AG04449 (cell line): ENCODE data around the gene ELOVL6.

Experiments used
- CTCF ChIA-PET: fragments of 350-600 bp; formaldehyde crosslinking; extraction: SDS; loops from one replicate; lab custom pipeline; 2021; ENCODE audit warnings: antibody characterized with exemption; lab: Yijun Ruan, JAX
- POLR2A ChIA-PET: fragments of 400-600, 350-600 bp; formaldehyde crosslinking; extraction: SDS; loops from one replicate; lab custom pipeline; 2020; ENCODE audit warnings: antibody characterized with exemption, inconsistent platforms; lab: Yijun Ruan, JAX
- DNase-seq: peaks from one replicate; pipeline ENCODE4 v3.0.0-alpha.2; 2010; ENCODE audit warnings: low read depth, low spot score
- H3K4me3 ChIP-seq: 2 replicates; pipeline ENCODE4 v1.5.1; 2011; ENCODE audit warnings: low read depth, mild to moderate bottlenecking, control low read depth, low read length
- TF ChIP-seq, protein P1 (sequence below): IDR thresholded peaks from one replicate; pipeline ENCODE4 v1.5.1; 2011; ENCODE audit warnings: mild to moderate bottlenecking, moderate library complexity, low read length, control low read depth, inconsistent platforms; ENCODE audit not compliant: insufficient read depth; ENCODE audit errors: missing control alignments

ELOVL6 gene

DNA sequence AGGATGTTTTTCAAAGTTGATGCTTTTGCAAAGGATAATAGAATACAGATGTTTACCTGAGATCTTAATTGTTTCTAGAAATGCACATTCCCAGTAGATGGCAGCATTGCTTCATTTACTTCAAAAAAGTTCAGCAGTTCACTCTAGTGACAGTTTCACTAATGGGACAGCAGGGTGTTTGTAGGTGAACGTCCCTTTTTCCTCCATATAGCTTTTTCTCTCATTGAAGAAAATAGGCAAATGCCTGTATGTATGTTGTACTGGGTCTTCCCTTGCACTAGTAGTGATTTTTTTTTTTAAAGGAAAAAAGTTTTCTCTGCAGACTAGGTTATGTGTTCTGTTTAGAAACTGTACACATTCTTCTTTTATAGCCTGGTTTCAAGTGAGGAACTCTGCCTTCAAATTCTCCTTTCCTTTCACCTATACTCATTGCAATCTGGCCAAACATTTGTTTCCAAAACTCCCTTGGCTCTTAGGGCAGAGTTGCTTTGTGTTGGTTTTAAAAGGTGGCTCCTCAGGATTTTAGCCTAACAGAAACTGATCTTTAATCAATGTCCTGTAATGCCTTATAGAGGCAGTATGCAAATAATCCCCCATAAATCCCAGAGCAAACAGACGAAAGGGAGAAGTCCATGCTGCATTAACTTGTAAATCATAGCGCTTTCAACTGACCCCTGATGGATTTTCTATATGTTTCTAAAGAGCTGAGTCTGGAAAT, 199.4 kb downstream of the ELOVL6 start:
- DNase-seq: no peak
- ChIA-PET POLR2A (no interaction called here), CTCF (interaction anchor here (0.6 to 19.3 kb wide), 35 partner anchors 8 to 1998 kb away, joined by 3 to 1033 read pairs (median 5); no protein-coding TSS in a partner anchor)
- TF ChIP-seq, protein P1, sequence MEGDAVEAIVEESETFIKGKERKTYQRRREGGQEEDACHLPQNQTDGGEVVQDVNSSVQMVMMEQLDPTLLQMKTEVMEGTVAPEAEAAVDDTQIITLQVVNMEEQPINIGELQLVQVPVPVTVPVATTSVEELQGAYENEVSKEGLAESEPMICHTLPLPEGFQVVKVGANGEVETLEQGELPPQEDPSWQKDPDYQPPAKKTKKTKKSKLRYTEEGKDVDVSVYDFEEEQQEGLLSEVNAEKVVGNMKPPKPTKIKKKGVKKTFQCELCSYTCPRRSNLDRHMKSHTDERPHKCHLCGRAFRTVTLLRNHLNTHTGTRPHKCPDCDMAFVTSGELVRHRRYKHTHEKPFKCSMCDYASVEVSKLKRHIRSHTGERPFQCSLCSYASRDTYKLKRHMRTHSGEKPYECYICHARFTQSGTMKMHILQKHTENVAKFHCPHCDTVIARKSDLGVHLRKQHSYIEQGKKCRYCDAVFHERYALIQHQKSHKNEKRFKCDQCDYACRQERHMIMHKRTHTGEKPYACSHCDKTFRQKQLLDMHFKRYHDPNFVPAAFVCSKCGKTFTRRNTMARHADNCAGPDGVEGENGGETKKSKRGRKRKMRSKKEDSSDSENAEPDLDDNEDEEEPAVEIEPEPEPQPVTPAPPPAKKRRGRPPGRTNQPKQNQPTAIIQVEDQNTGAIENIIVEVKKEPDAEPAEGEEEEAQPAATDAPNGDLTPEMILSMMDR: peak; percentile 34
- no peak overlapping the region for H3K4me3 ChIP-seq

DNA sequence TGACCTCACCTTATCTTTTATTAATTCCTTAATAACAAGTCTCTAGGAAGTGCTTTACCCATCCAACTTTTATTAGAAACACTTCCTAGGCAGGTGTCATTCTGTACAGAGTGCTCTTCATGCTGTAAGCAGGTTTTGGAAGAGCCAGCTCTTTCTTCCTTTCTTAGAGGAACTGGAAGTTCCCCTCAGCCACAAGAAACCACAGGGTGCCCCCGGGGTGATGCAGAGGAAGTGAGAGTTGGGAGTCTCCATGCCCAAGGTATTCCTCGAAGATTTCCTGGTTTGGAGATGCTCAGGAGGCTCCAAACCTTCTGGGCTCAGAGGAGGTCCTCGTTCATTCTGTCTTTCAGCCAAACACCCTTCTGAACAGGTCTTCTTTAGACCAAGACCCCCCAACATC, 201.9 kb downstream of the ELOVL6 start:
- no peak overlapping the region for H3K4me3 ChIP-seq
- DNase-seq: no peak
- TF ChIP-seq, protein P1: no peak
- POLR2A ChIA-PET: no interaction called here
- CTCF ChIA-PET: interaction anchor here (0.7 to 19.3 kb wide), 8 partner anchors 8 to 566 kb away, joined by 3 to 1033 read pairs (median 5); no protein-coding TSS in a partner anchor
